Hepatocyte (in vitro differentiated cells): ENCODE data around the gene DSN1. TPM values are rescaled to one million over a fixed set of nuclear protein-coding genes. Genes with fewer than 3 reads are reported as not detected.

Experiments
- DNase-seq: peaks from one replicate; pipeline ENCODE4 v3.0.0-alpha.2; 2016; ENCODE audit warnings: low spot score
- H2AFZ ChIP-seq: fragments of 200-600 bp; sonication (generic); 2 replicates; pipeline ENCODE4 v1.6.0; 2016; ENCODE audit warnings: antibody characterized with exemption, mild to moderate bottlenecking
- H3K27ac ChIP-seq: fragments of 200-600 bp; sonication (generic); 2 replicates; pipeline ENCODE4 v1.5.1; 2016; ENCODE audit warnings: mild to moderate bottlenecking
- H3K27me3 ChIP-seq: fragments of 200-600 bp; sonication (generic); 2 replicates; pipeline ENCODE4 v1.6.1; 2016
- H3K36me3 ChIP-seq: fragments of 200-600 bp; sonication (generic); replicated peaks from 2 replicates; pipeline ENCODE4 v1.5.1; 2016; ENCODE audit warnings: low read depth; ENCODE audit not compliant: insufficient read depth
- H3K4me1 ChIP-seq: fragments of 200-600 bp; sonication (generic); 2 replicates; pipeline ENCODE4 v1.5.1; 2016; ENCODE audit warnings: mild to moderate bottlenecking, moderate library complexity; ENCODE audit not compliant: insufficient read depth
- H3K4me2 ChIP-seq: fragments of 200-600 bp; sonication (generic); 2 replicates; pipeline ENCODE4 v1.6.0; 2016
- H3K4me3 ChIP-seq: fragments of 200-600 bp; sonication (generic); 2 replicates; pipeline ENCODE4 v1.5.1; 2016; ENCODE audit warnings: mild to moderate bottlenecking
- H3K79me2 ChIP-seq: fragments of 200-600 bp; sonication (generic); 2 replicates; pipeline ENCODE4 v1.6.0; 2017; ENCODE audit warnings: mild to moderate bottlenecking
- H3K9me2 ChIP-seq: fragments of 200-600 bp; sonication (generic); replicated peaks from 2 replicates; pipeline ENCODE4 v1.6.0; 2017; ENCODE audit warnings: mild to moderate bottlenecking; ENCODE audit not compliant: insufficient read depth
- H3K9me3 ChIP-seq: fragments of 200-600 bp; sonication (generic); 2 replicates; pipeline ENCODE4 v1.5.1; 2016; ENCODE audit warnings: low read depth, mild to moderate bottlenecking
- H4K20me1 ChIP-seq: fragments of 200-600 bp; sonication (generic); 2 replicates; pipeline ENCODE4 v1.6.0; 2016; ENCODE audit warnings: mild to moderate bottlenecking; ENCODE audit not compliant: insufficient read depth, poor library complexity, severe bottlenecking
- EZH2 ChIP-seq: fragments of 200-600 bp; sonication (generic); IDR thresholded peaks from 2 replicates; pipeline ENCODE4 v1.6.1; 2016; ENCODE audit warnings: antibody characterized with exemption, mild to moderate bottlenecking, borderline replicate concordance
- EZH2phosphoT487 ChIP-seq: fragments of 200-600 bp; sonication (generic); IDR thresholded peaks from one replicate; pipeline ENCODE4 v1.6.1; 2018; ENCODE audit warnings: antibody characterized with exemption, mild to moderate bottlenecking, low read depth, moderate library complexity; ENCODE audit not compliant: unreplicated experiment, severe bottlenecking
- WGBS: methylation state at CpG from one replicate; pipeline ENCODE4 v1.1.6; 2016; ENCODE audit warnings: low lambda C conversion rate; ENCODE audit errors: missing lambda C conversion rate; 5-methylcytosine and 5-hydroxymethylcytosine counted together
- polyA plus RNA-seq: library from polyadenylated mRNA; unstranded; fragments of >200 nt; fragmentation: Nextera tagmentation; extraction: Ambion mirVana; gene quantifications from 2 replicates; pipeline ENCODE4 v1.2.1, GENCODE V29; 2016
- total RNA-seq: library from RNA; depleted of rRNA; stranded (reverse); fragments of >200 nt; gene quantifications from 2 replicates; pipeline ENCODE4 v1.2.3, GENCODE V29; 2014
- TF ChIP-seq, protein P1 (sequence below): fragments of 200-600 bp; sonication (generic); IDR thresholded peaks from 2 replicates; pipeline ENCODE4 v1.5.1; 2016; ENCODE audit warnings: antibody characterized with exemption, mild to moderate bottlenecking; ENCODE audit not compliant: poor library complexity

Gene DSN1
- total and polyA plus RNA-seq, 2 experiments from 2014 or later, result 9.5 to 12.7 TPM

DNA sequence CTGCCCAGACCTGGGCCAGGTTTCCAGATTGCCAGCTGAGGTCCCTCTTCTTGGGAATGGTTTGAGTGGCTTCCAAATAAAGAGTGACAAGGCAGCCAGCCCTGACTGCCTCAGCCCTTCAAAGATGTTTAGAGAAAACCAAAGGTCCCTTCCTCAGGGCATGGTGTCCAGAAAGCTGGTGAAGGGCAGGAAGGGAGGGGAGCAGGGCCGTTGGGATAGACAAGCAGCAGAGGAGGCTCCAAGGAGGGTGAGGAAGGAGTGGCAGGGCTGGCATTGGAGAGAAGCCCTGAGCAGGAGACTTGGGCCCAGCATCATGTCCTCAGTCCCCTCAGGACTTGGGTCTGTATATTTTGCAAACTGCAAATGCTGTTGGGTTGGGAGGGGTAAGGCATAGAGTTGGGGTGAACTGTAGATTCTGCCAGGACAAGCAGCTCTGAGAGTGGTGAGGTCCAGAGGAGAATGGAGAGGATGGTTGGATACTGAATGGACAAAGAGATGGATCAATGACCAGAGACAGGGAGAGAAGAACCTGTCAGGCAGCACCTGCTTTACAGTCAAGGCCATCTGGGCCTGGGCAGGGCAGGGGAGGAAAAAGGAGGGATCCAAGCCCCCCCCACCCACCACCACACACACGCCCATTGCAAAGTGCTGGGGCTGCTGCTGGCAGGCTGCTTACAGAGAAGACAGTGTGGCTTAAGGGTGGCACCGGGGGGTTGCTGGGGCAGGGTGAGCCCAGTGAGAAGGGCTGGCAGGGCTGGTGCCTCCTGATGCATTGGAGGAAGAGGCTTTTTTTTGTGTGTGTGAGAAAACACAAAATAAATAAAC lies 5.5 kb upstream of the DSN1 start:
- WGBS, result 84% methylated on average over 3 of the region's 3 CpGs
- H3K4me1 ChIP-seq, result peaks cover 4% of the 10 kb centered on the region
- H3K9me3 ChIP-seq, result no peaks in the 10 kb centered on the region
- no peak overlapping the region for H2AFZ ChIP-seq
- H3K4me2 ChIP-seq, result no peak overlapping the region
- no peaks in the 10 kb centered on the region for H3K36me3 ChIP-seq
- H3K27ac ChIP-seq, result no peak overlapping the region
- no peaks in the 10 kb centered on the region for H3K9me2 ChIP-seq
- DNase-seq, result no peak
- TF ChIP-seq EZH2 (no peak), EZH2phosphoT487 (no peak)
- TF ChIP-seq, protein P1, sequence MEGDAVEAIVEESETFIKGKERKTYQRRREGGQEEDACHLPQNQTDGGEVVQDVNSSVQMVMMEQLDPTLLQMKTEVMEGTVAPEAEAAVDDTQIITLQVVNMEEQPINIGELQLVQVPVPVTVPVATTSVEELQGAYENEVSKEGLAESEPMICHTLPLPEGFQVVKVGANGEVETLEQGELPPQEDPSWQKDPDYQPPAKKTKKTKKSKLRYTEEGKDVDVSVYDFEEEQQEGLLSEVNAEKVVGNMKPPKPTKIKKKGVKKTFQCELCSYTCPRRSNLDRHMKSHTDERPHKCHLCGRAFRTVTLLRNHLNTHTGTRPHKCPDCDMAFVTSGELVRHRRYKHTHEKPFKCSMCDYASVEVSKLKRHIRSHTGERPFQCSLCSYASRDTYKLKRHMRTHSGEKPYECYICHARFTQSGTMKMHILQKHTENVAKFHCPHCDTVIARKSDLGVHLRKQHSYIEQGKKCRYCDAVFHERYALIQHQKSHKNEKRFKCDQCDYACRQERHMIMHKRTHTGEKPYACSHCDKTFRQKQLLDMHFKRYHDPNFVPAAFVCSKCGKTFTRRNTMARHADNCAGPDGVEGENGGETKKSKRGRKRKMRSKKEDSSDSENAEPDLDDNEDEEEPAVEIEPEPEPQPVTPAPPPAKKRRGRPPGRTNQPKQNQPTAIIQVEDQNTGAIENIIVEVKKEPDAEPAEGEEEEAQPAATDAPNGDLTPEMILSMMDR, result no peak
- H3K27me3 ChIP-seq, result no peaks in the 10 kb centered on the region
- H3K79me2 ChIP-seq, result no peaks in the 10 kb centered on the region
- H4K20me1 ChIP-seq, result no peaks in the 10 kb centered on the region
- H3K4me3 ChIP-seq, result no peak overlapping the region

- Histone ChIP-seq H3K27me3 (no peaks in the 10 kb centered on the region), H3K9me2 (no peaks in the 10 kb centered on the region), H3K36me3 (no peaks in the 10 kb centered on the region), H3K4me2 (no peak overlapping the region), H3K4me1 (peaks cover 4% of the 10 kb centered on the region), H4K20me1 (no peaks in the 10 kb centered on the region), H3K4me3 (no peak overlapping the region), H3K79me2 (peaks cover 3% of the 10 kb centered on the region), H3K27ac (no peak overlapping the region), H3K9me3 (no peaks in the 10 kb centered on the region), H2AFZ (no peak overlapping the region)
- no peak for DNase-seq
- TF ChIP-seq, protein P1, result no peak
- TF ChIP-seq EZH2 (no peak), EZH2phosphoT487 (no peak)
- WGBS, result 68% methylated on average over 3 of the region's 3 CpGs
These were observed 4.0 kb upstream of the DSN1 start for GRCh38 chr20:36777576-36777975.

DNA sequence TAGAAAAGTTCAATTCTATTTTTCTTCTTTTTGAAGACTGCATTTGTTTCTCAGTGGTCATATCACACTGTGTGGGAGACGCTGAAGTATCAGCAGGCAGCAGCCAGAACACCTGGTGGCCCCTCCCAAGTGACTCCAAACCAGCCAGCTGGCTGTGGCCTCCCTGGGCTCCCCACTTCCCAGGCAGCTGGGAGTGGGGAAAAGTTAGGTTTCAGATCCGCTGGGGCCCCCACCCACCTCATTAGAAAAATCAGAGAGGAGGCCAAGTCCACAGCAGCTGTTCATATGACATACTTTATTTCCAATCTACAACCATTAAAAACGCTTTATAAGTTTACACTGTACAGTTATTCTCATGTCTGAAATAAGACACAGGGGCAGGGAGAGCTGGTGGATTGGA lies 3.6 kb upstream of the DSN1 start:
- peaks cover 4% of the 10 kb centered on the region for H3K4me1 ChIP-seq
- H3K9me2 ChIP-seq, result no peaks in the 10 kb centered on the region
- no peaks in the 10 kb centered on the region for H4K20me1 ChIP-seq
- H3K27ac ChIP-seq, result no peak overlapping the region
- WGBS, result 86% methylated on average over 3 of the region's 3 CpGs
- peaks cover 6% of the 10 kb centered on the region for H3K79me2 ChIP-seq
- H3K9me3 ChIP-seq, result no peaks in the 10 kb centered on the region
- H3K27me3 ChIP-seq, result no peaks in the 10 kb centered on the region
- DNase-seq, result no peak
- no peaks in the 10 kb centered on the region for H3K36me3 ChIP-seq
- TF ChIP-seq EZH2phosphoT487 (no peak), EZH2 (no peak)
- TF ChIP-seq, protein P1, result no peak
- no peak overlapping the region for H3K4me3 ChIP-seq
- no peak overlapping the region for H3K4me2 ChIP-seq
- no peak overlapping the region for H2AFZ ChIP-seq
